ENCODE measurements around the gene TAF5. TPM values are rescaled to one million over a fixed set of nuclear protein-coding genes. Genes with fewer than 3 reads are reported as not detected.

The TAF5 gene
- total and polyA plus RNA-seq, 2 experiments from 2014 or later, result 10.4 to 25.9 TPM

DNA sequence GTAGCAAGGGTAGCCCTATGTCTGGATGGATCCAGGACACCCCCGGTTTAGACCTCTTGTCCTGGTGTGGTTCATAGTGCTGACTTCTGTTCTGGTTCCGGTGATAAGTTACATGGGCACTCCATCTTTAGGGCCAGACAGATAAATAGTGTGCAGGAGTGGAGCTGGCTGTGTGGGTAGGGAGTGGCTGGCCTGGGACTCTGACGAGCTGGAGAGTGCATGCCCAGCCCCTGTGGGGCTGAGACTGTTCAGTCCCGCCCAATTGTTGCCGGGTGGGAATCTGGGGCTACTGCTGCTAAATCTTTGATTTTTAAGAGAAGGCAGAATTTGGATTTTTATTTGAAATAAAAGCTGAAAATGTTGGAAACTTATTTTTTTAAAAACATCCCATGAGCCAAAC is 56.0 kb downstream of the TAF5 start:
- H2AFZ ChIP-seq, result no peak overlapping the region
- no peak overlapping the region for H3K27ac Mint-ChIP-seq

More for the DNA sequence above, 56.0 kb downstream of the TAF5 start:
- no peak overlapping the region for H3K4me3 Mint-ChIP-seq
- H3K9me3 Mint-ChIP-seq, result no peaks in the 10 kb centered on the region; the same call in 2 of the 3 replicates
- Histone ChIP-seq H4K20me1 (replicated peaks; ENCODE audit: insufficient read depth) (peaks cover 27% of the 10 kb centered on the region), H3K27me3 (ENCODE audit: insufficient read depth) (no peaks in the 10 kb centered on the region), H3K4me2 (no peak overlapping the region), H3K36me3 (ENCODE audit: insufficient read depth) (peaks cover 81% of the 10 kb centered on the region), H3F3A (replicated peaks; ENCODE audit: low read depth) (no peaks in the 10 kb centered on the region), H3K79me2 (replicated peaks; ENCODE audit: insufficient read depth) (no peaks in the 10 kb centered on the region), H3K4me1 (ENCODE audit: insufficient read depth) (no peaks in the 10 kb centered on the region), H3K4me3 (no peak overlapping the region), H3K27ac (ENCODE audit: low read depth) (no peak overlapping the region), H3K9me2 (ENCODE audit: insufficient read depth) (no peaks in the 10 kb centered on the region)
- peaks cover 7% of the 10 kb centered on the region for H3K27me3 Mint-ChIP-seq (ENCODE audit: insufficient read depth, low read depth, poor library complexity)
- no peaks in the 10 kb centered on the region for H3K4me1 Mint-ChIP-seq
- peaks cover 91% of the 10 kb centered on the region for H3K36me3 Mint-ChIP-seq (ENCODE audit: low read depth)
- no peak for TF ChIP-seq ZNF114 (CRISPR knock-in tag; IDR thresholded peaks at IDR 0.05)
- TF ChIP-seq, protein P1, sequence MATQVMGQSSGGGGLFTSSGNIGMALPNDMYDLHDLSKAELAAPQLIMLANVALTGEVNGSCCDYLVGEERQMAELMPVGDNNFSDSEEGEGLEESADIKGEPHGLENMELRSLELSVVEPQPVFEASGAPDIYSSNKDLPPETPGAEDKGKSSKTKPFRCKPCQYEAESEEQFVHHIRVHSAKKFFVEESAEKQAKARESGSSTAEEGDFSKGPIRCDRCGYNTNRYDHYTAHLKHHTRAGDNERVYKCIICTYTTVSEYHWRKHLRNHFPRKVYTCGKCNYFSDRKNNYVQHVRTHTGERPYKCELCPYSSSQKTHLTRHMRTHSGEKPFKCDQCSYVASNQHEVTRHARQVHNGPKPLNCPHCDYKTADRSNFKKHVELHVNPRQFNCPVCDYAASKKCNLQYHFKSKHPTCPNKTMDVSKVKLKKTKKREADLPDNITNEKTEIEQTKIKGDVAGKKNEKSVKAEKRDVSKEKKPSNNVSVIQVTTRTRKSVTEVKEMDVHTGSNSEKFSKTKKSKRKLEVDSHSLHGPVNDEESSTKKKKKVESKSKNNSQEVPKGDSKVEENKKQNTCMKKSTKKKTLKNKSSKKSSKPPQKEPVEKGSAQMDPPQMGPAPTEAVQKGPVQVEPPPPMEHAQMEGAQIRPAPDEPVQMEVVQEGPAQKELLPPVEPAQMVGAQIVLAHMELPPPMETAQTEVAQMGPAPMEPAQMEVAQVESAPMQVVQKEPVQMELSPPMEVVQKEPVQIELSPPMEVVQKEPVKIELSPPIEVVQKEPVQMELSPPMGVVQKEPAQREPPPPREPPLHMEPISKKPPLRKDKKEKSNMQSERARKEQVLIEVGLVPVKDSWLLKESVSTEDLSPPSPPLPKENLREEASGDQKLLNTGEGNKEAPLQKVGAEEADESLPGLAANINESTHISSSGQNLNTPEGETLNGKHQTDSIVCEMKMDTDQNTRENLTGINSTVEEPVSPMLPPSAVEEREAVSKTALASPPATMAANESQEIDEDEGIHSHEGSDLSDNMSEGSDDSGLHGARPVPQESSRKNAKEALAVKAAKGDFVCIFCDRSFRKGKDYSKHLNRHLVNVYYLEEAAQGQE (IDR thresholded peaks at IDR 0.05; ENCODE audit: unreplicated experiment), result no peak
- no peak for TF ChIP-seq EZH2 (IDR thresholded peaks at IDR 0.05; ENCODE audit: low read depth, unreplicated experiment)
- TF ChIP-seq POLR2AphosphoS5 (IDR thresholded peaks at IDR 0.05; ENCODE audit: low read depth), result no peak
- TF ChIP-seq EZH2phosphoT487 (IDR thresholded peaks at IDR 0.05; ENCODE audit: unreplicated experiment), result no peak
- TF ChIP-seq, protein P2, sequence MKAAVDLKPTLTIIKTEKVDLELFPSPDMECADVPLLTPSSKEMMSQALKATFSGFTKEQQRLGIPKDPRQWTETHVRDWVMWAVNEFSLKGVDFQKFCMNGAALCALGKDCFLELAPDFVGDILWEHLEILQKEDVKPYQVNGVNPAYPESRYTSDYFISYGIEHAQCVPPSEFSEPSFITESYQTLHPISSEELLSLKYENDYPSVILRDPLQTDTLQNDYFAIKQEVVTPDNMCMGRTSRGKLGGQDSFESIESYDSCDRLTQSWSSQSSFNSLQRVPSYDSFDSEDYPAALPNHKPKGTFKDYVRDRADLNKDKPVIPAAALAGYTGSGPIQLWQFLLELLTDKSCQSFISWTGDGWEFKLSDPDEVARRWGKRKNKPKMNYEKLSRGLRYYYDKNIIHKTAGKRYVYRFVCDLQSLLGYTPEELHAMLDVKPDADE (IDR thresholded peaks at IDR 0.05), result no peak
- no peak for TF ChIP-seq JUNB (IDR thresholded peaks at IDR 0.05; ENCODE audit: unreplicated experiment)
- TF ChIP-seq CTCF (conservative IDR thresholded peaks at IDR 0.05; ENCODE audit: low read depth in 2 of 2), result no peak
- TF ChIP-seq CREB1 (CRISPR knock-in tag; IDR thresholded peaks at IDR 0.05; ENCODE audit: low read depth), result no peak
- no peak for TF ChIP-seq ZNF331 (CRISPR knock-in tag; IDR thresholded peaks at IDR 0.05; ENCODE audit: low read depth)
- TF ChIP-seq NANOG (IDR thresholded peaks at IDR 0.05; ENCODE audit: borderline replicate concordance), result no peak
- TF ChIP-seq, protein P3, sequence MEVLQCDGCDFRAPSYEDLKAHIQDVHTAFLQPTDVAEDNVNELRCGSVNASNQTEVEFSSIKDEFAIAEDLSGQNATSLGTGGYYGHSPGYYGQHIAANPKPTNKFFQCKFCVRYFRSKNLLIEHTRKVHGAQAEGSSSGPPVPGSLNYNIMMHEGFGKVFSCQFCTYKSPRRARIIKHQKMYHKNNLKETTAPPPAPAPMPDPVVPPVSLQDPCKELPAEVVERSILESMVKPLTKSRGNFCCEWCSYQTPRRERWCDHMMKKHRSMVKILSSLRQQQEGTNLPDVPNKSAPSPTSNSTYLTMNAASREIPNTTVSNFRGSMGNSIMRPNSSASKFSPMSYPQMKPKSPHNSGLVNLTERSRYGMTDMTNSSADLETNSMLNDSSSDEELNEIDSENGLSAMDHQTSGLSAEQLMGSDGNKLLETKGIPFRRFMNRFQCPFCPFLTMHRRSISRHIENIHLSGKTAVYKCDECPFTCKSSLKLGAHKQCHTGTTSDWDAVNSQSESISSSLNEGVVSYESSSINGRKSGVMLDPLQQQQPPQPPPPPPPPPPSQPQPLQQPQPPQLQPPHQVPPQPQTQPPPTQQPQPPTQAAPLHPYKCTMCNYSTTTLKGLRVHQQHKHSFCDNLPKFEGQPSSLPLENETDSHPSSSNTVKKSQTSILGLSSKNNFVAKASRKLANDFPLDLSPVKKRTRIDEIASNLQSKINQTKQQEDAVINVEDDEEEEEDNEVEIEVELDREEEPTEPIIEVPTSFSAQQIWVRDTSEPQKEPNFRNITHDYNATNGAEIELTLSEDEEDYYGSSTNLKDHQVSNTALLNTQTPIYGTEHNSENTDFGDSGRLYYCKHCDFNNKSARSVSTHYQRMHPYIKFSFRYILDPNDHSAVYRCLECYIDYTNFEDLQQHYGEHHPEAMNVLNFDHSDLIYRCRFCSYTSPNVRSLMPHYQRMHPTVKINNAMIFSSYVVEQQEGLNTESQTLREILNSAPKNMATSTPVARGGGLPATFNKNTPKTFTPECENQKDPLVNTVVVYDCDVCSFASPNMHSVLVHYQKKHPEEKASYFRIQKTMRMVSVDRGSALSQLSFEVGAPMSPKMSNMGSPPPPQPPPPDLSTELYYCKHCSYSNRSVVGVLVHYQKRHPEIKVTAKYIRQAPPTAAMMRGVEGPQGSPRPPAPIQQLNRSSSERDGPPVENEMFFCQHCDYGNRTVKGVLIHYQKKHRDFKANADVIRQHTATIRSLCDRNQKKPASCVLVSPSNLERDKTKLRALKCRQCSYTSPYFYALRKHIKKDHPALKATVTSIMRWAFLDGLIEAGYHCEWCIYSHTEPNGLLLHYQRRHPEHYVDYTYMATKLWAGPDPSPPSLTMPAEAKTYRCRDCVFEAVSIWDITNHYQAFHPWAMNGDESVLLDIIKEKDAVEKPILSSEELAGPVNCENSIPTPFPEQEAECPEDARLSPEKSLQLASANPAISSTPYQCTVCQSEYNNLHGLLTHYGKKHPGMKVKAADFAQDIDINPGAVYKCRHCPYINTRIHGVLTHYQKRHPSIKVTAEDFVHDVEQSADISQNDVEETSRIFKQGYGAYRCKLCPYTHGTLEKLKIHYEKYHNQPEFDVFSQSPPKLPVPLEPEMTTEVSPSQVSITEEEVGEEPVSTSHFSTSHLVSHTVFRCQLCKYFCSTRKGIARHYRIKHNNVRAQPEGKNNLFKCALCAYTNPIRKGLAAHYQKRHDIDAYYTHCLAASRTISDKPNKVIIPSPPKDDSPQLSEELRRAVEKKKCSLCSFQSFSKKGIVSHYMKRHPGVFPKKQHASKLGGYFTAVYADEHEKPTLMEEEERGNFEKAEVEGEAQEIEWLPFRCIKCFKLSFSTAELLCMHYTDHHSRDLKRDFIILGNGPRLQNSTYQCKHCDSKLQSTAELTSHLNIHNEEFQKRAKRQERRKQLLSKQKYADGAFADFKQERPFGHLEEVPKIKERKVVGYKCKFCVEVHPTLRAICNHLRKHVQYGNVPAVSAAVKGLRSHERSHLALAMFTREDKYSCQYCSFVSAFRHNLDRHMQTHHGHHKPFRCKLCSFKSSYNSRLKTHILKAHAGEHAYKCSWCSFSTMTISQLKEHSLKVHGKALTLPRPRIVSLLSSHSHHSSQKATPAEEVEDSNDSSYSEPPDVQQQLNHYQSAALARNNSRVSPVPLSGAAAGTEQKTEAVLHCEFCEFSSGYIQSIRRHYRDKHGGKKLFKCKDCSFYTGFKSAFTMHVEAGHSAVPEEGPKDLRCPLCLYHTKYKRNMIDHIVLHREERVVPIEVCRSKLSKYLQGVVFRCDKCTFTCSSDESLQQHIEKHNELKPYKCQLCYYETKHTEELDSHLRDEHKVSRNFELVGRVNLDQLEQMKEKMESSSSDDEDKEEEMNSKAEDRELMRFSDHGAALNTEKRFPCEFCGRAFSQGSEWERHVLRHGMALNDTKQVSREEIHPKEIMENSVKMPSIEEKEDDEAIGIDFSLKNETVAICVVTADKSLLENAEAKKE (CRISPR knock-in tag; IDR thresholded peaks at IDR 0.05), result no peak
- TF ChIP-seq STAT1 (IDR thresholded peaks at IDR 0.05; ENCODE audit: unreplicated experiment), result no peak
- DNase-seq (ENCODE audit: low spot score) (no peak), ATAC-seq (no peak)
